TTC549 (cell line): ENCODE data around the gene CTRB2.

ENCODE experiments used
- FAIRE-seq: peaks from 2 replicates; lab custom pipeline; 2012; peaks lifted over from hg19 to GRCh38; lab: Jason Lieb, UNC

Gene CTRB2

GRCh38 chr16:75206749-75207451, at the start of gene CTRB2:
Gene CTRB2 (minus strand): TSS chr16:75207161. CDS start chr16:75207141, 20 bp downstream.
- no peak for FAIRE-seq

GRCh38 chr16:75256059-75256571, 49.2 kb upstream of the CTRB2 start:
- FAIRE-seq: no peak

GRCh38 chr16:75254359-75254837, 47.4 kb upstream of the CTRB2 start:
- peak; percentile 96 for FAIRE-seq

- peak; percentile 82 for FAIRE-seq
Observed at GRCh38 chr16:75252946-75253911, 46.3 kb upstream of the CTRB2 start.

GRCh38 chr16:75252049-75252864, 45.3 kb upstream of the CTRB2 start:
- FAIRE-seq: no peak

GRCh38 chr16:75251280-75252048, 44.5 kb upstream of the CTRB2 start, which contains the start of gene BCAR1:
Gene BCAR1 (minus strand): TSS chr16:75251624. CDS start chr16:75251482, 142 bp downstream.
- no peak for FAIRE-seq

GRCh38 chr16:75250809-75251279, 43.9 kb upstream of the CTRB2 start:
- FAIRE-seq: no peak

- FAIRE-seq: no peak
Observed at GRCh38 chr16:75250089-75250808, 43.3 kb upstream of the CTRB2 start.

GRCh38 chr16:75249441-75249840, 42.5 kb upstream of the CTRB2 start:
- no peak for FAIRE-seq

GRCh38 chr16:75248536-75249380, 41.8 kb upstream of the CTRB2 start:
- FAIRE-seq: no peak

GRCh38 chr16:75248142-75248535, 41.2 kb upstream of the CTRB2 start:
- no peak for FAIRE-seq

- FAIRE-seq: no peak
Observed at GRCh38 chr16:75247249-75247648, 40.3 kb upstream of the CTRB2 start.

- FAIRE-seq: no peak
Observed at GRCh38 chr16:75246504-75247205, 39.7 kb upstream of the CTRB2 start.

GRCh38 chr16:75244844-75245758, 38.1 kb upstream of the CTRB2 start:
- no peak for FAIRE-seq

- FAIRE-seq: no peak
Observed at GRCh38 chr16:75244225-75244809, 37.4 kb upstream of the CTRB2 start.

- no peak for FAIRE-seq
Observed at GRCh38 chr16:75243667-75244224, 36.8 kb upstream of the CTRB2 start.
